Spleen (tissue), 11 donors: ENCODE results near the gene ST6GALNAC4. TPM values are rescaled to one million over a fixed set of nuclear protein-coding genes. Genes with fewer than 3 reads are reported as not detected.

Experiments used
- DNase-seq: peaks from one replicate; pipeline ENCODE4 v3.0.0-alpha.2; 2020
- H3K27ac ChIP-seq, 8 donors: fragments of 200-600 bp; sonication (generic) in 7 of 8; 1 replicate in 4 of 8; 2 replicates in 4 of 8; pipeline versions ENCODE4 v1.5.0 to v1.8.0; 2016 to 2021; ENCODE audit warnings: inconsistent platforms in 4 of 8, mild to moderate bottlenecking in 4 of 8, moderate library complexity in 1 of 8
- H3K27me3 ChIP-seq, 7 donors: fragments of 200-600 bp; sonication (generic) in 6 of 7; replicated peaks in 1 of 7; 1 replicate in 4 of 7; 2 replicates in 3 of 7; pipeline versions ENCODE4 v1.5.0 to v1.8.0; 2016 to 2021; ENCODE audit warnings: inconsistent platforms in 3 of 7, mild to moderate bottlenecking in 1 of 7
- H3K36me3 ChIP-seq, 6 donors: fragments of 200-600 bp; sonication (generic) in 5 of 6; 1 replicate in 4 of 6; 2 replicates in 2 of 6; pipeline versions ENCODE4 v1.5.0 to v1.8.0; 2016 to 2021; ENCODE audit warnings: inconsistent platforms in 2 of 6
- H3K4me1 ChIP-seq, 6 donors: fragments of 200-600 bp; sonication (generic) in 5 of 6; 1 replicate in 3 of 6; 2 replicates in 3 of 6; pipeline versions ENCODE4 v1.5.0 to v1.8.0; 2016 to 2021; ENCODE audit warnings: inconsistent platforms in 3 of 6
- H3K4me3 ChIP-seq, 8 donors: fragments of 200-600 bp; sonication (generic) in 7 of 8; 1 replicate in 4 of 8; 2 replicates in 4 of 8; pipeline versions ENCODE4 v1.5.0 to v1.8.0; 2016 to 2021; ENCODE audit warnings: inconsistent platforms in 4 of 8, mild to moderate bottlenecking in 4 of 8, moderate library complexity in 2 of 8
- H3K9me3 ChIP-seq, 8 donors: fragments of 200-600 bp; sonication (generic) in 7 of 8; 1 replicate in 4 of 8; 2 replicates in 4 of 8; pipeline versions ENCODE4 v1.5.0 to v1.8.0; 2016 to 2021; ENCODE audit warnings: inconsistent platforms in 4 of 8
- CTCF ChIP-seq, 11 experiments: fragments of 200-600 bp in 7 of 11; fragments of 450-650 bp in 4 of 11; sonication (generic) in 4 of 11; IDR thresholded peaks in 8 of 11; conservative IDR thresholded peaks in 3 of 11; 1 replicate in 7 of 11; 2 replicates in 4 of 11; pipeline versions ENCODE4 v1.4.0 to v1.8.0; 2016 to 2021; ENCODE audit warnings: antibody characterized with exemption in 11 of 11, inconsistent platforms in 4 of 11, mild to moderate bottlenecking in 1 of 11
- POLR2A ChIP-seq, 3 donors: fragments of 450-650 bp; IDR thresholded peaks; one replicate each; pipeline ENCODE4 v1.5.1; 2017; ENCODE audit warnings: antibody characterized with exemption in 3 of 3, mild to moderate bottlenecking in 1 of 3
- POLR2AphosphoS5 ChIP-seq, 3 donors: sonication (generic); formaldehyde crosslinking; IDR thresholded peaks; one replicate each; pipeline ENCODE4 v1.5.1; 2017; ENCODE audit warnings: antibody characterized with exemption in 3 of 3
- WGBS, 5 donors: extraction: QIAGEN DNeasy Blood & Tissue Kit in 3 of 5; methylation state at CpG; one replicate each; pipeline versions ENCODE4 v1.1.5 to v1.1.7; 2013 to 2018; 5-methylcytosine and 5-hydroxymethylcytosine counted together
- intact Hi-C: fragments of 100-400 bp; cut with DNase I; formaldehyde crosslinking; loops from one replicate; pipeline ENCODE4 v1.15.0; 2023; ENCODE audit warnings: low total_unique reads
- polyA plus RNA-seq, 3 donors: library from polyadenylated mRNA; stranded (reverse); fragments of 200-250 nt; gene quantifications; one replicate each; pipeline ENCODE4 v1.2.1, GENCODE V29; 2013
- total RNA-seq, 7 donors: library from RNA; depleted of rRNA in 3 of 7; stranded (reverse); fragments of >200 nt in 3 of 7; fragmentation: NEBNext Ultra II Directional in 4 of 7; extraction: Animal tissue kit (Norgen Biotek cat#: 25700) in 4 of 7; gene quantifications; one replicate each; pipeline versions ENCODE4 v1.1.0 to v1.2.1, GENCODE V29; 2016 to 2021
- donor health status: healthy with polysubstance abuse.
- donor health status: DM: no; HTN: no; CAD: no; lungs with moderate emphysema.
- donor health status: DM: no; HTN: no; CAD: no.
- donor health status: Bipolar disorder and iron deficiency.
- donor health status: healthy.
- donor health status: DM: no; HTN: no; CAD: no.
- donor health status: DM: yes; HTN: yes; CAD: no.

The ST6GALNAC4 gene
- total and polyA plus RNA-seq, 10 donors: 16.0 to 92.8 (median 59.3) TPM

DNA sequence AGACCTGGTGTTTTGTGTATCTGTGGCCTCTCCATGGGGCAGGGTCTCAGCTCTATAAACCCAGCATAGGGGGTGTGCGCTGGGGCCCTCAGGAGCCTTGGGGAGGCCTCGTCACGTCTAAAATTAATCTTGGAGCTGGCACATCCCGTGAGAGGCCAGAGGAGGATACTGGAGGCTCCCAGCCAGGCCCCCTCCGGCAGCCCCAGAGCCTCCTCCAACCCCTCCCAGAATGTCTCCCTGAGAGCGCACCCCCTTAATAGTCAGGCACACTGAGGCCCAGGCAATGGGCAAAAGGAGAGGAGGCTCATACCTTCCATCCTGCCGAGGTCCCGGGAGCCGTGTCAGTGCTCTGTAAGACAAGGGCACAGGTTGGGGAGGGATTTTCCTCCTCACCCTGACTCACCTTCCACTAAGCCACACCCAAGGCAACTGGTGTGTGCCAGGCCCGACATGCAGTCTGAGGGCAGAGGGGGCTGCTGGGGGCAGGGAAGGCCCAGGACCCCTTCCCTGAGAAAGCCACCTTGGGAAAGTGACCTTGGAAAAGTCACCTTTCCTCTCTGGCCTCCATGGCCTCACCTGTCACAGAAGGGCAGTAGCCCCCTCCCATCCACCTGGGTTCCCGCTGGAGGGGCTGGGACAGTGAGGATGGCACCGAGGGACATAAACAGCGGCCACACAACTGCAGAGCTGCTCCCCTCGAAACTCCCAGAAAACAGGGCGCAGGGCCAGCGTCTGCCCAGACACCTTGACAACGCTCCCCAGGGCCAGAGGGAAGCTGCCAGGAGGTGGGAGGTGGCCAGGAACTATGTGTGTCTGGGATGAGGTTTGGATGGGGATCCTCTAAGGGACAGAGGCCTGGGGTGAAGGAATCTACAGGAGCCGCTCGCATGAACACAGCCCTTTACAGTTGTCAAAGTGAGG lies 42.3 kb downstream of the ST6GALNAC4 start:
- WGBS, 5 donors: 76 to 89% (median 79%) methylated on average over 19 of the region's 19 CpGs
- Histone ChIP-seq H3K27ac (peak overlapping the region in 5 of 8 donors; percentile 33 to 83 (median 82)), H3K4me1 (peaks cover 22 to 97% (median 55%) of the 10 kb centered on the region in 6 donors), H3K4me3 (peak overlapping the region in 1 of 8 donors; percentile 38), H3K36me3 (peaks cover 0 to 32% (median 6%) of the 10 kb centered on the region in 6 donors), H3K27me3 (peaks cover 0 to 17% (median 4%) of the 10 kb centered on the region in 7 donors), H3K9me3 (no peaks in the 10 kb centered on the region)
- intact Hi-C loops: no loop called here
- peak; percentile 65 for DNase-seq
- no peak for TF ChIP-seq CTCF (IDR thresholded peaks at IDR 0.05 in 8 of 11, conservative IDR thresholded peaks at IDR 0.05 in 3 of 11)
- no peak for TF ChIP-seq POLR2AphosphoS5 (IDR thresholded peaks at IDR 0.05)
- no peak for TF ChIP-seq POLR2A (IDR thresholded peaks at IDR 0.05)

GRCh38 chr9:127873886-127874285 lies 43.0 kb downstream of the ST6GALNAC4 start:
- DNase-seq: no peak
- Histone ChIP-seq H3K4me1 (peaks cover 25 to 99% (median 62%) of the 10 kb centered on the region in 6 donors), H3K9me3 (no peaks in the 10 kb centered on the region), H3K27me3 (peaks cover 0 to 17% (median 4%) of the 10 kb centered on the region in 7 donors), H3K36me3 (peaks cover 0 to 32% (median 6%) of the 10 kb centered on the region in 6 donors), H3K27ac (peak overlapping the region in 5 of 8 donors; percentile 33 to 83 (median 82)), H3K4me3 (peak overlapping the region in 1 of 8 donors; percentile 38)
- WGBS, 5 donors: 63 to 89% (median 71%) methylated on average over 4 to 10 of the region's 10 CpGs
- intact Hi-C loops: no loop called here
- TF ChIP-seq CTCF (IDR thresholded peaks at IDR 0.05 in 8 of 11, conservative IDR thresholded peaks at IDR 0.05 in 3 of 11) (no peak), POLR2AphosphoS5 (IDR thresholded peaks at IDR 0.05) (peak; percentile 27 to 54 (median 53))

- DNase-seq: no peak
- Histone ChIP-seq H3K4me3 (no peak overlapping the region), H3K36me3 (peaks cover 0 to 33% (median 6%) of the 10 kb centered on the region in 6 donors), H3K4me1 (peaks cover 25 to 99% (median 63%) of the 10 kb centered on the region in 6 donors), H3K9me3 (no peaks in the 10 kb centered on the region), H3K27ac (peak overlapping the region in 5 of 8 donors; percentile 14 to 83 (median 82)), H3K27me3 (peaks cover 0 to 16% (median 4%) of the 10 kb centered on the region in 7 donors)
- 76 to 85% (median 81%) methylated on average over 12 to 19 of the region's 19 CpGs for WGBS, 5 donors
- TF ChIP-seq POLR2AphosphoS5 (IDR thresholded peaks at IDR 0.05) (no peak), CTCF (IDR thresholded peaks at IDR 0.05 in 8 of 11, conservative IDR thresholded peaks at IDR 0.05 in 3 of 11) (no peak), POLR2A (IDR thresholded peaks at IDR 0.05) (no peak)
- intact Hi-C loops: no loop called here
Measured at GRCh38 chr9:127873223-127873691, 43.6 kb downstream of the ST6GALNAC4 start.
